ENCODE results near the gene CTNNA3. TPM values are rescaled to one million over a fixed set of nuclear protein-coding genes. Genes with fewer than 3 reads are reported as not detected.

Gene CTNNA3
- polyA plus RNA-seq, 1 experiment: not detected

- ChIA-PET POLR2A (no interaction called here), CTCF (interaction anchor here (0.6 to 1.8 kb wide), 6 partner anchors 9 to 342 kb away, joined by 3 to 5 read pairs (median 3); no protein-coding TSS in a partner anchor)
- Histone ChIP-seq H3K36me3 (ENCODE audit: control insufficient read depth, insufficient read depth, low read length) (no peaks in the 10 kb centered on the region), H3K27me3 (ENCODE audit: control insufficient read depth, insufficient read depth, low read length) (no peaks in the 10 kb centered on the region), H3K4me3 (ENCODE audit: low read depth, low read length) (no peak overlapping the region)
- TF ChIP-seq CTCF (IDR thresholded peaks at IDR 0.05; ENCODE audit: insufficient read depth, low read depth, low read length): no peak
- no peak for DNase-seq (ENCODE audit: low read depth)
These were observed 1108.9 kb downstream of the CTNNA3 start for GRCh38 chr10:66586897-66587679.

- no peak for DNase-seq (ENCODE audit: low read depth)
- no peak for TF ChIP-seq CTCF (IDR thresholded peaks at IDR 0.05; ENCODE audit: insufficient read depth, low read depth, low read length)
- ChIA-PET POLR2A (no interaction called here), CTCF (interaction anchor here (0.9 to 1.8 kb wide), 4 partner anchors 8 to 343 kb away, joined by 3 to 5 read pairs (median 4); no protein-coding TSS in a partner anchor)
- H3K36me3 ChIP-seq (ENCODE audit: control insufficient read depth, insufficient read depth, low read length): no peaks in the 10 kb centered on the region
- no peak overlapping the region for H3K4me3 ChIP-seq (ENCODE audit: low read depth, low read length)
- no peaks in the 10 kb centered on the region for H3K27me3 ChIP-seq (ENCODE audit: control insufficient read depth, insufficient read depth, low read length)
These were observed 1109.9 kb downstream of the CTNNA3 start for GRCh38 chr10:66586073-66586472.

- H3K27me3 ChIP-seq (ENCODE audit: control insufficient read depth, insufficient read depth, low read length): no peaks in the 10 kb centered on the region
- TF ChIP-seq CTCF (IDR thresholded peaks at IDR 0.05; ENCODE audit: insufficient read depth, low read depth, low read length): no peak
- no peak overlapping the region for H3K4me3 ChIP-seq (ENCODE audit: low read depth, low read length)
- DNase-seq (ENCODE audit: low read depth): no peak
- POLR2A ChIA-PET: no interaction called here
- CTCF ChIA-PET: interaction anchor here (0.6 to 1.0 kb wide), 2 partner anchors 8 to 11 kb away, joined by 3 read pairs; no protein-coding TSS in a partner anchor
- no peaks in the 10 kb centered on the region for H3K36me3 ChIP-seq (ENCODE audit: control insufficient read depth, insufficient read depth, low read length)
These were observed 1120.6 kb downstream of the CTNNA3 start for GRCh38 chr10:66575251-66575855.

- H3K36me3 ChIP-seq (ENCODE audit: control insufficient read depth, insufficient read depth, low read length): no peaks in the 10 kb centered on the region
- H3K4me3 ChIP-seq (ENCODE audit: low read depth, low read length): no peak overlapping the region
- DNase-seq (ENCODE audit: low read depth): no peak
- POLR2A ChIA-PET: no interaction called here
- CTCF ChIA-PET: no interaction called here
- no peaks in the 10 kb centered on the region for H3K27me3 ChIP-seq (ENCODE audit: control insufficient read depth, insufficient read depth, low read length)
- no peak for TF ChIP-seq CTCF (IDR thresholded peaks at IDR 0.05; ENCODE audit: insufficient read depth, low read depth, low read length)
These were observed 1123.3 kb downstream of the CTNNA3 start for GRCh38 chr10:66572700-66573099.

GRCh38 chr10:66565999-66566398 lies 1130.0 kb downstream of the CTNNA3 start:
- H3K4me3 ChIP-seq (ENCODE audit: low read depth, low read length): no peak overlapping the region
- ChIA-PET CTCF (no interaction called here), POLR2A (no interaction called here)
- TF ChIP-seq CTCF (IDR thresholded peaks at IDR 0.05; ENCODE audit: insufficient read depth, low read depth, low read length): no peak
- no peaks in the 10 kb centered on the region for H3K27me3 ChIP-seq (ENCODE audit: control insufficient read depth, insufficient read depth, low read length)
- H3K36me3 ChIP-seq (ENCODE audit: control insufficient read depth, insufficient read depth, low read length): no peaks in the 10 kb centered on the region
- no peak for DNase-seq (ENCODE audit: low read depth)

Measured in BJ (cell line).